ENCODE measurements around the gene FAM131C. TPM values are rescaled to one million over a fixed set of nuclear protein-coding genes. Genes with fewer than 3 reads are reported as not detected.

FAM131C gene
- total RNA-seq, 4 donors from 2014 or later: 0.28 to 0.85 TPM; not detected in 2

GRCh38 chr1:16083486-16083885, 10.0 kb upstream of the FAM131C start:
- intact Hi-C loops (cut with DNase I; ENCODE audit: low total_unique reads): no loop called here
- H3K27ac ChIP-seq: no peak overlapping the region
- H3K9me3 ChIP-seq: no peaks in the 10 kb centered on the region
- H3K4me1 ChIP-seq: no peaks in the 10 kb centered on the region
- H3K27me3 ChIP-seq: no peaks in the 10 kb centered on the region
- H3K4me3 ChIP-seq: no peak overlapping the region
- no peaks in the 10 kb centered on the region for H3K36me3 ChIP-seq
- TF ChIP-seq POLR2A (IDR thresholded peaks at IDR 0.05): no peak
- TF ChIP-seq CTCF (IDR thresholded peaks at IDR 0.05): no peak
- DNase-seq: no peak

GRCh38 chr1:16082283-16083038, 9.0 kb upstream of the FAM131C start:
- intact Hi-C loops (cut with DNase I; ENCODE audit: low total_unique reads): no loop called here
- H3K9me3 ChIP-seq: no peaks in the 10 kb centered on the region
- TF ChIP-seq CTCF (IDR thresholded peaks at IDR 0.05) (peak; percentile 74 to 86 (median 81)), POLR2A (IDR thresholded peaks at IDR 0.05) (no peak)
- H3K27ac ChIP-seq: no peak overlapping the region
- peak; percentile 56 to 61 for DNase-seq
- H3K4me1 ChIP-seq: no peaks in the 10 kb centered on the region
- H3K36me3 ChIP-seq: no peaks in the 10 kb centered on the region
- no peaks in the 10 kb centered on the region for H3K27me3 ChIP-seq
- no peak overlapping the region for H3K4me3 ChIP-seq

- Histone ChIP-seq H3K4me3 (no peak overlapping the region), H3K9me3 (no peaks in the 10 kb centered on the region), H3K27ac (no peak overlapping the region), H3K27me3 (no peaks in the 10 kb centered on the region), H3K36me3 (no peaks in the 10 kb centered on the region), H3K4me1 (no peaks in the 10 kb centered on the region)
- intact Hi-C loops (cut with DNase I; ENCODE audit: low total_unique reads): no loop called here
- DNase-seq: no peak
- no peak for TF ChIP-seq CTCF (IDR thresholded peaks at IDR 0.05)
- no peak for TF ChIP-seq POLR2A (IDR thresholded peaks at IDR 0.05)
Measured at GRCh38 chr1:16081636-16082035, 8.2 kb upstream of the FAM131C start.

GRCh38 chr1:16080422-16081150, 7.1 kb upstream of the FAM131C start:
- H3K27ac ChIP-seq: no peak overlapping the region
- no peak for DNase-seq
- no peaks in the 10 kb centered on the region for H3K9me3 ChIP-seq
- no peak overlapping the region for H3K4me3 ChIP-seq
- no peaks in the 10 kb centered on the region for H3K27me3 ChIP-seq
- H3K4me1 ChIP-seq: peaks cover 0 to under 1% of the 10 kb centered on the region in 2 donors
- H3K36me3 ChIP-seq: no peaks in the 10 kb centered on the region
- intact Hi-C loops (cut with DNase I; ENCODE audit: low total_unique reads): no loop called here
- TF ChIP-seq POLR2A (IDR thresholded peaks at IDR 0.05): no peak
- no peak for TF ChIP-seq CTCF (IDR thresholded peaks at IDR 0.05)
